GM12878 (cell line): ENCODE measurements around the gene FKBP14. TPM values are rescaled to one million over a fixed set of nuclear protein-coding genes. Genes with fewer than 3 reads are reported as not detected.

ENCODE experiments used
- ATAC-seq: fragments of 200-7000 bp; cut with Tn5 transposase; 3 replicates; pipeline ENCODE4 v1.9.1; 2020; ENCODE audit warnings: mild to moderate bottlenecking, moderate library complexity
- BruUV-seq: library from RNA; stranded (reverse); fragments of 400-500 nt; replicated peaks from 2 replicates; lab custom pipeline; 2021; lab: Mats Ljungman, UMichigan
- CTCF ChIA-PET: fragments of 300-600 bp; sonication (Branson Sonifier 250); formaldehyde crosslinking; extraction: SDS; loops from one replicate; lab custom pipeline; 2021; ENCODE audit warnings: inconsistent platforms; lab: Yijun Ruan, JAX
- POLR2A ChIA-PET: fragments of 350-600 bp; formaldehyde crosslinking; extraction: SDS; loops from one replicate; lab custom pipeline; 2021; ENCODE audit warnings: inconsistent platforms; lab: Charles Lee
- RAD21 ChIA-PET: fragments of 300-600 bp; sonication (Branson Sonifier 250); formaldehyde crosslinking; loops from one replicate; lab custom pipeline; 2023; ENCODE audit warnings: antibody characterized with exemption; ENCODE audit not compliant: unreplicated experiment; lab: Charles Lee
- SMC1A ChIA-PET: fragments of 300-600 bp; sonication (Branson Sonifier 250); formaldehyde crosslinking; loops from one replicate; lab custom pipeline; 2023; ENCODE audit not compliant: unreplicated experiment, uncharacterized antibody; lab: Charles Lee
- DNase-seq: peaks from one replicate; pipeline ENCODE4 v3.0.0-alpha.2; 2011; ENCODE audit warnings: low read depth, low spot score
- FAIRE-seq: peaks from 3 replicates; lab custom pipeline; 2011; peaks lifted over from hg19 to GRCh38; lab: Jason Lieb, UNC
- H2AFZ ChIP-seq: 2 replicates; pipeline ENCODE4 v1.6.0; 2011; ENCODE audit warnings: low read depth, low read length, control low read depth; ENCODE audit not compliant: control insufficient read depth
- H3K27ac ChIP-seq: 2 replicates; pipeline ENCODE4 v1.5.1; 2011; ENCODE audit warnings: control low read depth; ENCODE audit not compliant: control insufficient read depth, insufficient read depth
- H3K27me3 ChIP-seq, 2 experiments: replicated peaks in 1 of 2; 2 replicates each; pipeline versions ENCODE4 v1.6.0 to v1.6.1; 2011; ENCODE audit warnings: low read length in 1 of 2; ENCODE audit not compliant: control insufficient read depth in 2 of 2, insufficient read depth in 2 of 2
- H3K36me3 ChIP-seq, 2 experiments: 2 replicates each; pipeline ENCODE4 v1.5.1; 2011; ENCODE audit warnings: low read length in 1 of 2; ENCODE audit not compliant: control insufficient read depth in 2 of 2, insufficient read depth in 2 of 2
- H3K4me1 ChIP-seq: 2 replicates; pipeline ENCODE4 v1.6.1; 2011; ENCODE audit warnings: mild to moderate bottlenecking, low read length, moderate library complexity, mixed read lengths; ENCODE audit not compliant: control insufficient read depth, insufficient read depth
- H3K4me2 ChIP-seq: 2 replicates; pipeline ENCODE4 v1.6.0; 2011; ENCODE audit warnings: control low read depth; ENCODE audit not compliant: control insufficient read depth, insufficient read depth
- H3K4me3 ChIP-seq: fragments of 200-600 bp; sonication (generic); 2 replicates; pipeline ENCODE4 v1.5.1; 2016
- H3K79me2 ChIP-seq: 2 replicates; pipeline ENCODE4 v1.6.0; 2011; ENCODE audit warnings: low read length; ENCODE audit not compliant: control insufficient read depth, insufficient read depth
- H3K9ac ChIP-seq: 2 replicates; pipeline ENCODE4 v1.8.0; 2011; ENCODE audit warnings: low read length, control low read depth, mixed read lengths; ENCODE audit not compliant: control insufficient read depth, insufficient read depth
- H3K9me3 ChIP-seq: replicated peaks from 3 replicates; pipeline ENCODE4 v1.5.1; 2011; ENCODE audit warnings: mild to moderate bottlenecking, low read length; ENCODE audit not compliant: control insufficient read depth, insufficient read depth
- H4K20me1 ChIP-seq: 2 replicates; pipeline ENCODE4 v1.6.0; 2011; ENCODE audit not compliant: control insufficient read depth, insufficient read depth
- CTCF ChIP-seq, 3 experiments: IDR thresholded peaks in 2 of 3; conservative IDR thresholded peaks in 1 of 3; 2 replicates each; pipeline ENCODE4 v1.5.1; 2011; ENCODE audit warnings: low read depth in 3 of 3, low read length in 3 of 3, mild to moderate bottlenecking in 3 of 3, control low read depth in 2 of 3, moderate library complexity in 2 of 3, inconsistent platforms in 1 of 3, mixed read lengths in 1 of 3; ENCODE audit not compliant: control insufficient read depth in 2 of 3, insufficient read depth in 1 of 3; ENCODE audit errors: extremely low read depth in 1 of 3
- HDAC2 ChIP-seq: fragments of 200-600 bp; sonication (generic); IDR thresholded peaks from 2 replicates; pipeline ENCODE4 v1.6.1; 2017
- MAX ChIP-seq: IDR thresholded peaks from 2 replicates; pipeline ENCODE4 v1.6.1; 2012; ENCODE audit warnings: low read depth, low read length, improper control_type of control experiment
- NBN ChIP-seq: fragments of 450-650 bp; IDR thresholded peaks from 2 replicates; pipeline ENCODE4 v1.6.1; 2016
- RAD21 ChIP-seq: IDR thresholded peaks from 2 replicates; pipeline ENCODE4 v1.6.1; 2011; ENCODE audit warnings: mild to moderate bottlenecking, low read depth, low read length, moderate library complexity; ENCODE audit not compliant: insufficient read depth
- WGBS: methylation state at CpG from one replicate; pipeline ENCODE4 v1.1.6; 2016; ENCODE audit warnings: low lambda C conversion rate; ENCODE audit not compliant: insufficient replicate concordance, insufficient coverage; ENCODE audit errors: missing lambda C conversion rate; 5-methylcytosine and 5-hydroxymethylcytosine counted together
- in situ Hi-C: fragments of 300-500 bp; cut with MboI; formaldehyde crosslinking; loops from 9 replicates; pipeline ENCODE4 v1.14.3; 2018; ENCODE audit warnings: mixed read lengths
- intact Hi-C: fragments of 100-400 bp; cut with micrococcal nuclease; formaldehyde crosslinking; loops from one replicate; pipeline ENCODE4 v1.14.2; 2022; ENCODE audit not compliant: unreplicated experiment
- polyA plus RNA-seq, 11 experiments: library from polyadenylated mRNA; depleted of rRNA in 4 of 11; unstranded in 6 of 11; stranded (reverse) in 5 of 11; fragments of >200 nt; fragmentation: Nextera tagmentation in 4 of 11; fragmentation: Illumina TruSeq in 1 of 11; extraction: Ambion mirVana in 4 of 11; extraction: Trizol in 1 of 11; gene quantifications; 1 replicate in 1 of 11; 2 replicates in 10 of 11; pipeline versions ENCODE4 v1.2.1 to v1.2.3, GENCODE V29; 2011 to 2016; ENCODE audit warnings: inconsistent platforms in 2 of 11, missing spikeins in 2 of 11, low read depth in 1 of 11
- total RNA-seq, 4 experiments: library from RNA; depleted of rRNA in 3 of 4; stranded (reverse); fragments of >200 nt in 3 of 4; fragmentation: Illumina TruSeq in 1 of 4; extraction: Trizol in 1 of 4; gene quantifications; 2 replicates each; pipeline versions ENCODE4 v1.2.1 to v1.2.3, GENCODE V29; 2013 to 2021

FKBP14 gene
- total and polyA plus RNA-seq, 10 of the 15 experiments (the other 5 are each of a cell fraction or from before 2014, with no cell fraction given): 2.7 to 8.9 (median 5.6) TPM

DNA sequence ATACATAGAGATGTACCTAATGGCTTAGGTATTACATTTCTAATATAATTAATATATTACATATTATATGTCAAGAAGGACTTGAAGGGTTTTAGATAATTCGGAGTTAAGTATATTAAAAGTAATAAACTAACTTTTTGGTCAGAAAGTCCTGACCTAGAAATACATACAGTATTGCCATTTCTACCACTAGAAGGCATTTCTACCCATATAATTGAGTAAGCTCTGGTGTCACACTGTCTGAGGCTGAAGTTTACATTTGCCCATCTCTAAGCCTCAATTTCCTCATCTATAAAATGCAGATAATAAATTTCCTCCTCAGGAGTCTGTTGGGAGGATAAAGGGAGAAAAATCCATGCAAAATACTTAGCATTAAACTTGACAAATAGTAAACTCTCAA is 7.1 kb downstream of the FKBP14 start:
- TF ChIP-seq NBN (no peak), HDAC2 (no peak), RAD21 (peak; percentile 32; the same call in 1 of the 2 replicates), CTCF (IDR thresholded peaks at IDR 0.05 in 2 of 3, conservative IDR thresholded peaks at IDR 0.05 in 1 of 3; ENCODE audit: control insufficient read depth in 2 of 3, extremely low read depth in 1 of 3, insufficient read depth in 1 of 3, low read depth in 3 of 3, low read length in 3 of 3) (peak in 2 of 3 experiments; percentile 6 to 35; a peak in 2 of 6 replicates), MAX (no peak)
- in situ Hi-C loops (no loop called here), intact Hi-C loops (no loop called here)
- SMC1A ChIA-PET: interaction anchor here (0.7 to 1.6 kb wide), 4 partner anchors 11 to 151 kb away, joined by 3 to 14 read pairs (median 4); no protein-coding TSS in a partner anchor
- Histone ChIP-seq H3K36me3 (peaks cover 0 to 4% of the 10 kb centered on the region in 2 experiments; a peak in 1 of 4 replicates), H2AFZ (no peak overlapping the region), H3K9me3 (no peaks in the 10 kb centered on the region), H3K27ac (no peak overlapping the region), H3K4me3 (no peak overlapping the region), H3K27me3 (no peaks in the 10 kb centered on the region), H4K20me1 (no peaks in the 10 kb centered on the region), H3K4me1 (peaks cover 11% of the 10 kb centered on the region), H3K9ac (no peak overlapping the region), H3K79me2 (peaks cover 10% of the 10 kb centered on the region), H3K4me2 (no peak overlapping the region)
- POLR2A ChIA-PET: interaction anchor here (1.1 kb wide), 1 partner anchor 31 kb away, joined by 3 read pairs; no protein-coding TSS in a partner anchor
- ATAC-seq (peak; percentile 69), FAIRE-seq (no peak), DNase-seq (no peak)
- BruUV-seq: no TSS peak
- 94% methylated on average over 1 of the region's 1 CpG for WGBS
- CTCF ChIA-PET: interaction anchor here (0.9 to 1.3 kb wide), 5 partner anchors 17 to 55 kb away, joined by 3 to 23 read pairs (median 4); no protein-coding TSS in a partner anchor
- RAD21 ChIA-PET: interaction anchor here (0.9 to 1.4 kb wide), 2 partner anchors 17 to 42 kb away, joined by 3 to 6 read pairs; no protein-coding TSS in a partner anchor
